ENCODE measurements around the gene KRT80.

DNA sequence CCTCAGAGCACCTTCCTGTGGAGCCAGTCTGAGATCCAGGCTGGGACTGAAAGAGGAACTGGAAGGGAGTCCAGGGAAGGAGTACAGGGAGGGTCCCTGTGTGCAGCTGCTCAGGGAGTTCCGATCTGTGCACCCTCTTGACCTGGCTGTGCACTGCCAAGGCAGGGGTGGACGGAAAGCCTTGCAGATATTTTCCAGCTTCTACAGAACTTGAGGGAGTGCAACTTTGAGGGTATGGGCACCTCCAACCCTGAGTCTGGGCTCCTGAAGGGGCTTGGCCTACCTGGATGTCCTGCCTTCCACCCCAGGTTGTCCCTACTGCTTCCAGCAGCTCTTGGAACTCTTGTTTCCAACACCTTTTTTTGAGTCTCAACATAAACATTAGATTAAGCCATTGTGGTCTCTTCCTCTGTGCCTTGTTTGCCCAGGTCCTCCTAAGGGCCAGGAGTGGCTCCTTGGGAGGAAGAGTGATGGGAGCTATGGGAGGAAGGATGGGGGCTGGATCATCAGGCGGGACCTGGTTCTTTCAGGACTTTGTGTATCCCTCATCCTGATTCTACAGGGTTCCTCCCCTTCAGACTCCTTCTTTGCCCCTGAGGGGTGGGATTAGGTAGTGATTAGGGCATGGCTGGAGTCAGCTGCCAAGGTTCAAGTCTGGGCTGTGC is 44.7 kb upstream of the KRT80 start:
- TF ChIP-seq POLR2AphosphoS5 (IDR thresholded peaks at IDR 0.05; ENCODE audit: low read depth, low read length) (no peak), SIN3A (IDR thresholded peaks at IDR 0.05; ENCODE audit: borderline replicate concordance, insufficient read depth, low read depth, low read length) (no peak)
- TF ChIP-seq, protein P1, sequence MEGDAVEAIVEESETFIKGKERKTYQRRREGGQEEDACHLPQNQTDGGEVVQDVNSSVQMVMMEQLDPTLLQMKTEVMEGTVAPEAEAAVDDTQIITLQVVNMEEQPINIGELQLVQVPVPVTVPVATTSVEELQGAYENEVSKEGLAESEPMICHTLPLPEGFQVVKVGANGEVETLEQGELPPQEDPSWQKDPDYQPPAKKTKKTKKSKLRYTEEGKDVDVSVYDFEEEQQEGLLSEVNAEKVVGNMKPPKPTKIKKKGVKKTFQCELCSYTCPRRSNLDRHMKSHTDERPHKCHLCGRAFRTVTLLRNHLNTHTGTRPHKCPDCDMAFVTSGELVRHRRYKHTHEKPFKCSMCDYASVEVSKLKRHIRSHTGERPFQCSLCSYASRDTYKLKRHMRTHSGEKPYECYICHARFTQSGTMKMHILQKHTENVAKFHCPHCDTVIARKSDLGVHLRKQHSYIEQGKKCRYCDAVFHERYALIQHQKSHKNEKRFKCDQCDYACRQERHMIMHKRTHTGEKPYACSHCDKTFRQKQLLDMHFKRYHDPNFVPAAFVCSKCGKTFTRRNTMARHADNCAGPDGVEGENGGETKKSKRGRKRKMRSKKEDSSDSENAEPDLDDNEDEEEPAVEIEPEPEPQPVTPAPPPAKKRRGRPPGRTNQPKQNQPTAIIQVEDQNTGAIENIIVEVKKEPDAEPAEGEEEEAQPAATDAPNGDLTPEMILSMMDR (IDR thresholded peaks at IDR 0.05) = no peak

Measured in Panc1 (cell line).